Liver (tissue), 9 donors: Measurements from ENCODE around the gene PLA2G4A. TPM values are rescaled to one million over a fixed set of nuclear protein-coding genes. Genes with fewer than 3 reads are reported as not detected.

Experiments used
- DNase-seq: peaks from one replicate; pipeline ENCODE4 v3.0.0-alpha.2; 2017; ENCODE audit warnings: low spot score
- H3K27ac ChIP-seq, 2 donors: one replicate each; pipeline ENCODE4 v1.7.0; 2013; ENCODE audit warnings: inconsistent platforms in 2 of 2, low read length in 2 of 2, control low read depth in 1 of 2, low read depth in 1 of 2, mild to moderate bottlenecking in 1 of 2
- H3K27me3 ChIP-seq, 4 donors: one replicate each; pipeline versions ENCODE4 v1.6.1 to v1.7.0; 2013; ENCODE audit warnings: low read length in 3 of 4, inconsistent platforms in 1 of 4, mild to moderate bottlenecking in 1 of 4, moderate library complexity in 1 of 4; ENCODE audit not compliant: control insufficient read depth in 4 of 4, insufficient read depth in 4 of 4
- H3K36me3 ChIP-seq, 4 donors: one replicate each; pipeline versions ENCODE4 v1.6.1 to v1.7.0; 2013; ENCODE audit warnings: low read length in 3 of 4, mild to moderate bottlenecking in 3 of 4, low read depth in 1 of 4, moderate library complexity in 1 of 4; ENCODE audit not compliant: control insufficient read depth in 4 of 4, insufficient read depth in 3 of 4
- H3K4me1 ChIP-seq, 4 donors: one replicate each; pipeline versions ENCODE4 v1.6.1 to v1.7.0; 2013; ENCODE audit warnings: low read length in 3 of 4, mild to moderate bottlenecking in 3 of 4, moderate library complexity in 1 of 4; ENCODE audit not compliant: control insufficient read depth in 4 of 4, insufficient read depth in 4 of 4
- H3K4me3 ChIP-seq, 3 donors: one replicate each; pipeline versions ENCODE4 v1.6.1 to v1.7.0; 2013; ENCODE audit warnings: low read length in 3 of 3, control low read depth in 1 of 3, low read depth in 1 of 3, mild to moderate bottlenecking in 1 of 3
- H3K9ac ChIP-seq, 2 donors: one replicate each; pipeline ENCODE4 v1.7.0; 2013; ENCODE audit warnings: low read length in 2 of 2, mild to moderate bottlenecking in 2 of 2, moderate library complexity in 2 of 2, control low read depth in 1 of 2, low read depth in 1 of 2
- H3K9me3 ChIP-seq, 4 donors: one replicate each; pipeline versions ENCODE4 v1.6.1 to v1.7.0; 2013; ENCODE audit warnings: low read length in 3 of 4; ENCODE audit not compliant: control insufficient read depth in 4 of 4
- CTCF ChIP-seq: fragments of 150-350 bp; IDR thresholded peaks from 2 replicates; pipeline ENCODE4 v1.5.1; 2017; ENCODE audit warnings: improper control_type of control experiment, low read depth, low read length; ENCODE audit not compliant: missing input control
- EGR1 ChIP-seq, 2 donors: IDR thresholded peaks; 2 replicates each; pipeline ENCODE4 v1.6.1; 2016 to 2018; ENCODE audit warnings: antibody characterized with exemption in 2 of 2, low read depth in 2 of 2
- FOXA1 ChIP-seq: IDR thresholded peaks from 2 replicates; pipeline ENCODE4 v1.6.1; 2016; ENCODE audit warnings: antibody characterized with exemption
- FOXA2 ChIP-seq: IDR thresholded peaks from 2 replicates; pipeline ENCODE4 v1.6.1; 2016; ENCODE audit warnings: antibody characterized with exemption
- GABPA ChIP-seq, 2 donors: IDR thresholded peaks in 1 of 2; conservative IDR thresholded peaks in 1 of 2; 2 replicates each; pipeline ENCODE4 v1.6.1; 2016; ENCODE audit warnings: antibody characterized with exemption in 2 of 2, mild to moderate bottlenecking in 1 of 2, moderate library complexity in 1 of 2
- HNF4A ChIP-seq, 2 donors: conservative IDR thresholded peaks; 2 replicates each; pipeline ENCODE4 v1.6.1; 2016; ENCODE audit warnings: antibody characterized with exemption in 2 of 2, mild to moderate bottlenecking in 2 of 2
- HNF4G ChIP-seq: IDR thresholded peaks from 2 replicates; pipeline ENCODE4 v1.6.1; 2016; ENCODE audit warnings: antibody characterized with exemption
- JUND ChIP-seq, 2 donors: IDR thresholded peaks; 2 replicates each; pipeline ENCODE4 v1.6.1; 2016; ENCODE audit warnings: antibody characterized with exemption in 2 of 2
- NR2F2 ChIP-seq: IDR thresholded peaks from 2 replicates; pipeline ENCODE4 v1.6.1; 2016; ENCODE audit warnings: antibody characterized with exemption
- RAD21 ChIP-seq, 2 donors: IDR thresholded peaks; 2 replicates each; pipeline ENCODE4 v1.6.1; 2016; ENCODE audit warnings: antibody characterized with exemption in 2 of 2, mild to moderate bottlenecking in 2 of 2
- RXRA ChIP-seq, 2 donors: IDR thresholded peaks; 2 replicates each; pipeline ENCODE4 v1.6.1; 2017 to 2018; ENCODE audit warnings: antibody characterized with exemption in 2 of 2, mild to moderate bottlenecking in 1 of 2
- SP1 ChIP-seq: IDR thresholded peaks from 2 replicates; pipeline ENCODE4 v1.6.1; 2018; ENCODE audit warnings: antibody characterized with exemption, mild to moderate bottlenecking
- YY1 ChIP-seq: IDR thresholded peaks from 2 replicates; pipeline ENCODE4 v1.6.1; 2016; ENCODE audit warnings: antibody characterized with exemption, mild to moderate bottlenecking
- ZBTB33 ChIP-seq: IDR thresholded peaks from 2 replicates; pipeline ENCODE4 v1.6.1; 2016; ENCODE audit warnings: antibody characterized with exemption
- WGBS: extraction: QIAGEN DNeasy Blood & Tissue Kit; methylation state at CpG from one replicate; pipeline ENCODE4 v1.1.7; 2013; 5-methylcytosine and 5-hydroxymethylcytosine counted together
- polyA plus RNA-seq, 2 donors: library from polyadenylated mRNA; stranded (reverse) in 1 of 2; unstranded in 1 of 2; fragments of 200-250 nt in 1 of 2; fragments of >200 nt in 1 of 2; fragmentation: Nextera tagmentation in 1 of 2; extraction: Ambion mirVana in 1 of 2; gene quantifications; one replicate each; pipeline versions ENCODE4 v1.2.1 to v1.2.3, GENCODE V29; 2013 to 2015
- total RNA-seq, 2 donors: library from RNA; depleted of rRNA; stranded (reverse); fragments of >200 nt; gene quantifications; one replicate each; pipeline ENCODE4 v1.2.3, GENCODE V29; 2014
- TF ChIP-seq, protein P1 (sequence below): IDR thresholded peaks from 2 replicates; pipeline ENCODE4 v1.6.1; 2016; ENCODE audit warnings: antibody characterized with exemption, mild to moderate bottlenecking
- TF ChIP-seq, protein P2 (sequence below): IDR thresholded peaks from 2 replicates; pipeline ENCODE4 v1.6.1; 2016; ENCODE audit warnings: antibody characterized with exemption
- TF ChIP-seq, protein P3 (sequence below): IDR thresholded peaks from 2 replicates; pipeline ENCODE4 v1.6.1; 2016; ENCODE audit warnings: antibody characterized with exemption
- donor health status: healthy.
- donor health status: healthy.
- donor health status: healthy.
- donor health status: healthy.
- donor health status: healthy.

The PLA2G4A gene
- total and polyA plus RNA-seq, 4 donors = 0.39 to 2.5 (median 1.1) TPM

- no peak for DNase-seq
- no peaks in the 10 kb centered on the region for H3K27me3 ChIP-seq
- 50% methylated on average over 3 of the region's 3 CpGs for WGBS
- no peaks in the 10 kb centered on the region for H3K9me3 ChIP-seq
- H3K36me3 ChIP-seq = no peaks in the 10 kb centered on the region
- no peak overlapping the region for H3K27ac ChIP-seq
- no peak overlapping the region for H3K4me3 ChIP-seq
- H3K9ac ChIP-seq = no peak overlapping the region
- H3K4me1 ChIP-seq = no peaks in the 10 kb centered on the region
- no peak for TF ChIP-seq RAD21 (IDR thresholded peaks at IDR 0.05)
- no peak for TF ChIP-seq FOXA2
- TF ChIP-seq YY1 = no peak
- no peak for TF ChIP-seq ZBTB33
- no peak for TF ChIP-seq JUND (IDR thresholded peaks at IDR 0.05)
- TF ChIP-seq CTCF = no peak
- TF ChIP-seq, protein P1, sequence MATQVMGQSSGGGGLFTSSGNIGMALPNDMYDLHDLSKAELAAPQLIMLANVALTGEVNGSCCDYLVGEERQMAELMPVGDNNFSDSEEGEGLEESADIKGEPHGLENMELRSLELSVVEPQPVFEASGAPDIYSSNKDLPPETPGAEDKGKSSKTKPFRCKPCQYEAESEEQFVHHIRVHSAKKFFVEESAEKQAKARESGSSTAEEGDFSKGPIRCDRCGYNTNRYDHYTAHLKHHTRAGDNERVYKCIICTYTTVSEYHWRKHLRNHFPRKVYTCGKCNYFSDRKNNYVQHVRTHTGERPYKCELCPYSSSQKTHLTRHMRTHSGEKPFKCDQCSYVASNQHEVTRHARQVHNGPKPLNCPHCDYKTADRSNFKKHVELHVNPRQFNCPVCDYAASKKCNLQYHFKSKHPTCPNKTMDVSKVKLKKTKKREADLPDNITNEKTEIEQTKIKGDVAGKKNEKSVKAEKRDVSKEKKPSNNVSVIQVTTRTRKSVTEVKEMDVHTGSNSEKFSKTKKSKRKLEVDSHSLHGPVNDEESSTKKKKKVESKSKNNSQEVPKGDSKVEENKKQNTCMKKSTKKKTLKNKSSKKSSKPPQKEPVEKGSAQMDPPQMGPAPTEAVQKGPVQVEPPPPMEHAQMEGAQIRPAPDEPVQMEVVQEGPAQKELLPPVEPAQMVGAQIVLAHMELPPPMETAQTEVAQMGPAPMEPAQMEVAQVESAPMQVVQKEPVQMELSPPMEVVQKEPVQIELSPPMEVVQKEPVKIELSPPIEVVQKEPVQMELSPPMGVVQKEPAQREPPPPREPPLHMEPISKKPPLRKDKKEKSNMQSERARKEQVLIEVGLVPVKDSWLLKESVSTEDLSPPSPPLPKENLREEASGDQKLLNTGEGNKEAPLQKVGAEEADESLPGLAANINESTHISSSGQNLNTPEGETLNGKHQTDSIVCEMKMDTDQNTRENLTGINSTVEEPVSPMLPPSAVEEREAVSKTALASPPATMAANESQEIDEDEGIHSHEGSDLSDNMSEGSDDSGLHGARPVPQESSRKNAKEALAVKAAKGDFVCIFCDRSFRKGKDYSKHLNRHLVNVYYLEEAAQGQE = no peak
- TF ChIP-seq HNF4A (conservative IDR thresholded peaks at IDR 0.05) = no peak
- no peak for TF ChIP-seq NR2F2
- no peak for TF ChIP-seq EGR1 (IDR thresholded peaks at IDR 0.05; ENCODE audit: low read depth in 2 of 2)
- TF ChIP-seq, protein P2, sequence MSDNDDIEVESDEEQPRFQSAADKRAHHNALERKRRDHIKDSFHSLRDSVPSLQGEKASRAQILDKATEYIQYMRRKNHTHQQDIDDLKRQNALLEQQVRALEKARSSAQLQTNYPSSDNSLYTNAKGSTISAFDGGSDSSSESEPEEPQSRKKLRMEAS = no peak
- no peak for TF ChIP-seq GABPA (IDR thresholded peaks at IDR 0.05 in 1 of 2, conservative IDR thresholded peaks at IDR 0.05 in 1 of 2)
- TF ChIP-seq HNF4G = no peak
- no peak for TF ChIP-seq SP1
- TF ChIP-seq, protein P3, sequence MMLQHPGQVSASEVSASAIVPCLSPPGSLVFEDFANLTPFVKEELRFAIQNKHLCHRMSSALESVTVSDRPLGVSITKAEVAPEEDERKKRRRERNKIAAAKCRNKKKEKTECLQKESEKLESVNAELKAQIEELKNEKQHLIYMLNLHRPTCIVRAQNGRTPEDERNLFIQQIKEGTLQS = no peak
- TF ChIP-seq RXRA (IDR thresholded peaks at IDR 0.05) = no peak
Observed at GRCh38 chr1:186904361-186904760, 75.6 kb downstream of the PLA2G4A start.

DNA sequence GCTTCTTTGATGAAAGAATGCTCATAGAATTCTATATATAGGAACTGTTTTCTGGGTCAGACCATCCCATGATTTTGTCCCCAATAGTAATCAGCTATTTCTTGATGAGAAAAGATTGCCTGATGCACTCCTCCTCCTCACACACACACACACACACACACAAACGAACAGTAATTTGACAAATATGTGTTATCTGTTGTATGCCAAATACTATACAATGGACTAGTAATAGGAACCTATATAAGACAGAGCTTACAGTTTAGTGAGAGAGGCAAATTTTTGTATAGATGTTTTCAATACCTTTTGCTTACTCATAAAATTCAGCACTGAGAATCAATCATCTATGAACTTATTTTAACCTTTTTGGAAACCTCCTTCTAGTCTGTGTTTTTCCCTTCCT lies 76.8 kb downstream of the PLA2G4A start:
- no peak for DNase-seq
- TF ChIP-seq FOXA1 (no peak), EGR1 (IDR thresholded peaks at IDR 0.05; ENCODE audit: low read depth in 2 of 2) (no peak), NR2F2 (no peak), JUND (IDR thresholded peaks at IDR 0.05) (no peak), SP1 (no peak), GABPA (IDR thresholded peaks at IDR 0.05 in 1 of 2, conservative IDR thresholded peaks at IDR 0.05 in 1 of 2) (no peak), CTCF (no peak), ZBTB33 (no peak), YY1 (no peak), RXRA (IDR thresholded peaks at IDR 0.05) (no peak), RAD21 (IDR thresholded peaks at IDR 0.05) (no peak), HNF4A (conservative IDR thresholded peaks at IDR 0.05) (no peak)
- TF ChIP-seq, protein P3 = no peak
- TF ChIP-seq, protein P2 = no peak
- WGBS = 60% methylated on average over 1 of the region's 1 CpG

More for the DNA sequence above, 76.8 kb downstream of the PLA2G4A start:
- Histone ChIP-seq H3K4me3 (no peak overlapping the region), H3K27me3 (no peaks in the 10 kb centered on the region), H3K9me3 (no peaks in the 10 kb centered on the region), H3K4me1 (no peaks in the 10 kb centered on the region), H3K9ac (no peak overlapping the region), H3K27ac (no peak overlapping the region), H3K36me3 (no peaks in the 10 kb centered on the region)
